Measurements from ENCODE around the gene ATP8A2.

DNA sequence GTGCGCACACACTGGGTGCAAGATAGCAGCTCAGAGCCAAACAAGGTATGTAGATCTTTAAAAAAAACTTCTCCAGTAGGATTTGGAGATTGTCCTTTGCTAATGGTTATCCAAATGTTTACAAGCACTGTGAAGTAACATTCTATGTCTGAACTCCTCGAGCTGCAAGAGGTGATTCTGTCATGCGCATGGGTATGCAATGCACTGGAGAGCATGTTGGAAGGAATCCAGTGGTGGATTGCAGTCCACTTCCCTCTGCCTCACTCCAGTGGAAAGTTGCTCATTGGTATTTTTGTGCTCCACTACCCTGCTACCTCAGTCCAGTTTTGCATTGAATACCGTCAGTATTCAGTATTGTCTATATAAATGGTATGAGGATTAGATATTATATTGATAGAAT lies 132.1 kb downstream of the ATP8A2 start:
- TF ChIP-seq, protein P1, sequence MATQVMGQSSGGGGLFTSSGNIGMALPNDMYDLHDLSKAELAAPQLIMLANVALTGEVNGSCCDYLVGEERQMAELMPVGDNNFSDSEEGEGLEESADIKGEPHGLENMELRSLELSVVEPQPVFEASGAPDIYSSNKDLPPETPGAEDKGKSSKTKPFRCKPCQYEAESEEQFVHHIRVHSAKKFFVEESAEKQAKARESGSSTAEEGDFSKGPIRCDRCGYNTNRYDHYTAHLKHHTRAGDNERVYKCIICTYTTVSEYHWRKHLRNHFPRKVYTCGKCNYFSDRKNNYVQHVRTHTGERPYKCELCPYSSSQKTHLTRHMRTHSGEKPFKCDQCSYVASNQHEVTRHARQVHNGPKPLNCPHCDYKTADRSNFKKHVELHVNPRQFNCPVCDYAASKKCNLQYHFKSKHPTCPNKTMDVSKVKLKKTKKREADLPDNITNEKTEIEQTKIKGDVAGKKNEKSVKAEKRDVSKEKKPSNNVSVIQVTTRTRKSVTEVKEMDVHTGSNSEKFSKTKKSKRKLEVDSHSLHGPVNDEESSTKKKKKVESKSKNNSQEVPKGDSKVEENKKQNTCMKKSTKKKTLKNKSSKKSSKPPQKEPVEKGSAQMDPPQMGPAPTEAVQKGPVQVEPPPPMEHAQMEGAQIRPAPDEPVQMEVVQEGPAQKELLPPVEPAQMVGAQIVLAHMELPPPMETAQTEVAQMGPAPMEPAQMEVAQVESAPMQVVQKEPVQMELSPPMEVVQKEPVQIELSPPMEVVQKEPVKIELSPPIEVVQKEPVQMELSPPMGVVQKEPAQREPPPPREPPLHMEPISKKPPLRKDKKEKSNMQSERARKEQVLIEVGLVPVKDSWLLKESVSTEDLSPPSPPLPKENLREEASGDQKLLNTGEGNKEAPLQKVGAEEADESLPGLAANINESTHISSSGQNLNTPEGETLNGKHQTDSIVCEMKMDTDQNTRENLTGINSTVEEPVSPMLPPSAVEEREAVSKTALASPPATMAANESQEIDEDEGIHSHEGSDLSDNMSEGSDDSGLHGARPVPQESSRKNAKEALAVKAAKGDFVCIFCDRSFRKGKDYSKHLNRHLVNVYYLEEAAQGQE (IDR thresholded peaks at IDR 0.05; ENCODE audit: insufficient read depth in 1 of 2, low read depth in 2 of 2, low read length in 2 of 2), result no peak
- TF ChIP-seq SIN3A (IDR thresholded peaks at IDR 0.05; ENCODE audit: borderline replicate concordance, insufficient read depth, low read length) (no peak), POLR2AphosphoS5 (IDR thresholded peaks at IDR 0.05; ENCODE audit: low read depth, low read length) (no peak), FOXP2 (optimal IDR thresholded peaks at IDR 0.05; ENCODE audit: borderline replicate concordance, extremely low read depth, extremely low read length, insufficient read depth) (no peak)

Data from PFSK-1 (cell line).